ENCODE data around the gene SERPINH1.

DNA sequence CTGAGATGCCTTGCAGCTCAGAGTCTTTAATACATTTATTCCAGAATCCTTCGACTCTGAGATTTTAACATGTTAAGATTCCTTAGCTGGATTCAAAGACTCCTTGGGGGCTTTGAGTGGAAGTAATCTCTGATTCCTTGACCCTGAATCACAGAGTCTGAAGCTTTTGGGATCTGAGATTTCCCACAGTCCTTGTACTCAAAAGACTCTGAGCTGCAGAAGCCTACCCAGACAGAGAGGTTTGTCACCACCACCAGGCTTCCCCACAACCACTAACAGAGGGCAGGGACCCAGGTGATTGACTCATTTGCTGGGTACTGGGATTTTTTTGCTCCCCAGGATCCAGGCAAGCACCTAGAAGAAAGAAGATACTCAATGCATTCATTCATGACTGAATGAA, 1.4 kb upstream of the SERPINH1 start:
- TF ChIP-seq, protein P1, sequence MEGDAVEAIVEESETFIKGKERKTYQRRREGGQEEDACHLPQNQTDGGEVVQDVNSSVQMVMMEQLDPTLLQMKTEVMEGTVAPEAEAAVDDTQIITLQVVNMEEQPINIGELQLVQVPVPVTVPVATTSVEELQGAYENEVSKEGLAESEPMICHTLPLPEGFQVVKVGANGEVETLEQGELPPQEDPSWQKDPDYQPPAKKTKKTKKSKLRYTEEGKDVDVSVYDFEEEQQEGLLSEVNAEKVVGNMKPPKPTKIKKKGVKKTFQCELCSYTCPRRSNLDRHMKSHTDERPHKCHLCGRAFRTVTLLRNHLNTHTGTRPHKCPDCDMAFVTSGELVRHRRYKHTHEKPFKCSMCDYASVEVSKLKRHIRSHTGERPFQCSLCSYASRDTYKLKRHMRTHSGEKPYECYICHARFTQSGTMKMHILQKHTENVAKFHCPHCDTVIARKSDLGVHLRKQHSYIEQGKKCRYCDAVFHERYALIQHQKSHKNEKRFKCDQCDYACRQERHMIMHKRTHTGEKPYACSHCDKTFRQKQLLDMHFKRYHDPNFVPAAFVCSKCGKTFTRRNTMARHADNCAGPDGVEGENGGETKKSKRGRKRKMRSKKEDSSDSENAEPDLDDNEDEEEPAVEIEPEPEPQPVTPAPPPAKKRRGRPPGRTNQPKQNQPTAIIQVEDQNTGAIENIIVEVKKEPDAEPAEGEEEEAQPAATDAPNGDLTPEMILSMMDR (IDR thresholded peaks at IDR 0.05), result no peak
- no peak for TF ChIP-seq POLR2AphosphoS5 (IDR thresholded peaks at IDR 0.05)
